HG03097 (cell line): ENCODE results near the gene ST6GAL2.

ENCODE experiments used
- ATAC-seq: cut with Tn5 transposase; IDR thresholded peaks from one replicate; pipeline ENCODE4 v1.9.1; 2021; ENCODE audit not compliant: unreplicated experiment, low FRiP score

Gene ST6GAL2, protein sequence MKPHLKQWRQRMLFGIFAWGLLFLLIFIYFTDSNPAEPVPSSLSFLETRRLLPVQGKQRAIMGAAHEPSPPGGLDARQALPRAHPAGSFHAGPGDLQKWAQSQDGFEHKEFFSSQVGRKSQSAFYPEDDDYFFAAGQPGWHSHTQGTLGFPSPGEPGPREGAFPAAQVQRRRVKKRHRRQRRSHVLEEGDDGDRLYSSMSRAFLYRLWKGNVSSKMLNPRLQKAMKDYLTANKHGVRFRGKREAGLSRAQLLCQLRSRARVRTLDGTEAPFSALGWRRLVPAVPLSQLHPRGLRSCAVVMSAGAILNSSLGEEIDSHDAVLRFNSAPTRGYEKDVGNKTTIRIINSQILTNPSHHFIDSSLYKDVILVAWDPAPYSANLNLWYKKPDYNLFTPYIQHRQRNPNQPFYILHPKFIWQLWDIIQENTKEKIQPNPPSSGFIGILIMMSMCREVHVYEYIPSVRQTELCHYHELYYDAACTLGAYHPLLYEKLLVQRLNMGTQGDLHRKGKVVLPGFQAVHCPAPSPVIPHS

GRCh38 chr2:106885971-106886915 lies at the start of gene ST6GAL2:
ST6GAL2 (minus strand) TSS chr2:106886167; CDS start chr2:106843977, 42,190 bp downstream.
- ATAC-seq, result no peak

- ATAC-seq, result no peak
Observed at GRCh38 chr2:106932644-106933043, 46.7 kb upstream of the ST6GAL2 start.

GRCh38 chr2:106931717-106932335 lies 45.9 kb upstream of the ST6GAL2 start:
- no peak for ATAC-seq

DNA sequence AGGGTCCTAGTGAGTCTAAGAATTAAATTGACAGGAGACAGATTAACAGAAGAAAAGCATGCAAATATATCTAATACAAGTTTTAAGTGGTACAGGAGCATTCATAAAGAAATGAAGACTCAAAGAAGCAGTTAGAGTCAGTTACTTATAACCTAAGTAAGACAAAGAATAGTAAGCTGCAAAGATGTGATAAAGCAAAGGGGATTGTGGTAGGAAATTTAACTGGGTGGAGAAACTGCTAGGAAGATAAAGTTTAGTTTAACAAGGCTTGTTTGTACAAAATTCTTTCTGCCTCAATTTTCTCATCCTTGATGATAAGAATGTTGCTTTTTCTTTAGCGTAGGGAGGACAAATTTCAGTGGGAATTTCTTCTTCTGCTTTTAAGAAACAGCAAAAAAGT lies 35.5 kb upstream of the ST6GAL2 start:
- ATAC-seq, result no peak

- no peak for ATAC-seq
Observed at GRCh38 chr2:106919012-106919411, 33.0 kb upstream of the ST6GAL2 start.

DNA sequence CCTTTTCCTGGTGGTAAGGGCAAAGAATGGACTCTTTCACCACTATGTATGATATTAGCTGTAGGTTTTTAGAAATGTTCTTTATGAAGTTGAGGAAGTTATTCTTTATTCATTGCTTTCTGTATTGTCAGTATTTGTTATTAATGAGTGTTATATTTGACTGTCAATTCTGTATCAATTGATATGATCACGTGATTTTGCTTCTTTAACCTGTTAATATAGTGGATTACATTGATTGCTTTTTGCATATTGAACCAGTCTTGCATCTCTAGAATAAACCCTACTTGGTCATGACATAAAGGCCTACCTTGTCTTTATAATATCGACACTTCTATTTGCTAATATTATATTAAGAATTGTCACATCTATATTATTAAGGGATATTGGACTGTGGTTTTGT lies 18.3 kb upstream of the ST6GAL2 start:
- no peak for ATAC-seq

GRCh38 chr2:106899786-106900530 lies 14.0 kb upstream of the ST6GAL2 start:
- ATAC-seq, result no peak

GRCh38 chr2:106894545-106894944 lies 8.6 kb upstream of the ST6GAL2 start:
- ATAC-seq, result no peak

GRCh38 chr2:106892048-106892447 lies 6.1 kb upstream of the ST6GAL2 start:
- ATAC-seq, result no peak

DNA sequence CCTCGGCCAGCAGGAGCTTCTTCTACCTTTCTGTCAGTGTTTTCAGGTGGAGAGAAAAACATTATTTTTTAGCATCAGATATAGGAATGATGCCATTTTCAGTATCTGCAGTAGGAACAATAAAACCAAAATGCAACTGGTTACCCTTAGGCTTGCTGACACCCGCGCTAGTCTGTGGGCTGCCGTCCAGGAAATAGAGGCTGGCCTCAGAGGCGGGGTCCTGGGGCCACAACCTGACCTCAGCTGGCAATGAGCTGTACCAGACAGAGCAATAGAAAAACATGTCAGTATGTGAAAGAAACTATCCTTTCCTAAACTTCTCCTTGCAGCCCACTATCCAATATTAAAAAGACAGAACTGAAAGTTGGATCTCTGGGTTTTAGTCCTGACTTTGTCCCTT lies 4.6 kb upstream of the ST6GAL2 start:
- ATAC-seq, result no peak

GRCh38 chr2:106886916-106887758 lies 1.2 kb upstream of the ST6GAL2 start:
- no peak for ATAC-seq

- ATAC-seq, result no peak
Observed at GRCh38 chr2:106885329-106885728, 638 bp downstream of the ST6GAL2 start.

DNA sequence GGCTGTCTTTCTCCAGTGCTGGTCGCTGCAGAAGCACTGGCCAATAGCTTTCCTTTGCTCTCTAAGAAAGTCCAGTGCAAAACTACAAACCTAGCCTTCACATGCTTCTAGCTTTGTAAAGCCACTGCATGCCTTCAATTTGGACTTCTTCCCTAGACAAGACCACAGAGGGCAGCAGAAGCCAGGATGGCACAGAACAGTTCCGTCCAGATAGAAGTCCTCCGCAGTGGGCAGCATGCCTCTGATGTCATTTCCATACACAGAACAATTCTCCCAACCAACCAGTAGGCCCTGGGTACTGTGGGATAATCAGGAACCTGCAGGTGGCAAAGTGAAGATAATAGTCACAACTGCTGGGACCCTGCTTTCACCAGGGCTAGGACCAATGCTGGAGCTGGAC lies 3.3 kb downstream of the ST6GAL2 start:
- ATAC-seq, result no peak

- no peak for ATAC-seq
Observed at GRCh38 chr2:106878206-106878605, 7.8 kb downstream of the ST6GAL2 start.

DNA sequence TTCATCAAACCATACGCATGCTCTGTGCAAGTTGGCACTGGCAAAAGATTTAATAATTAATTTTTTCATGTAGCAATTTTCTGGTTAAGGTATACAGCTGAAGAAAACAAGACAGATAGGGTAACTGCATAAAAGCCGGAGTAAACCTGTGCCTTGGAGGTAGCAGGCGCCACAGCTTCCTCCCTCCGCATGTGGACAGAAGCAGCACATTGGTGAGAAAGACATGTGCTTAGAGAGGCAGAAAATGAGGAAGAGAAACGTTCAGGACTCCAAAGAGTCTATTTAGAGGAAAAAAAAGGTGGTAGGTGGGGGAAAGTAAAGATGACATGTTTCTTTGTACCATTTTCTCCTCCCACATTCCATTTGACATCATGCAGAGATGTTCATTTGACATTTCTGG lies 9.3 kb downstream of the ST6GAL2 start:
- no peak for ATAC-seq

- ATAC-seq, result no peak
Observed at GRCh38 chr2:106869512-106870275, 16.3 kb downstream of the ST6GAL2 start.

DNA sequence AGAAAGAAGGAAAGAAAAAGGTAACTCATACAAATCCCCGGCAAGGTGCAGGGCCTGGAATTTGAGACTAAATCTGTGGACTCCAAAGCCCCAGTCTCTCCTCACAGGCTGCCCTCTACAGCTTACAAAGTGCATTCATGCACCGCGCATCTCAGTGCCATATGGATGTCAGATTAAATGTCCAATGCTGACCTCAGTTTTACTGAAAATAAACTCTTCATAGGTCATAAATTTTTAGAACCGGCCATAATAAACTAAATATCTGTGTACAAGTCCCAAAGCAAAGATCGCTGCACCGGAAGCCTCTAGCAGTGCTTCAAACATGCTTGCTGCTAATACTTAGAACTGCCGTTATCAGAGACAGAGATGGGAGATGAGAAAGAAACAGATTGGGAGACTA lies 17.7 kb downstream of the ST6GAL2 start:
- no peak for ATAC-seq

- ATAC-seq, result no peak
Observed at GRCh38 chr2:106867196-106867953, 18.6 kb downstream of the ST6GAL2 start.
